H1 (cell line): Measurements from ENCODE around the gene GABRD. TPM values are rescaled to one million over a fixed set of nuclear protein-coding genes. Genes with fewer than 3 reads are reported as not detected.

Experiments
- BRCA1 ChIP-seq: IDR thresholded peaks from 2 replicates; pipeline ENCODE4 v1.6.1; 2012; ENCODE audit warnings: low read depth, low read length, improper control_type of control experiment
- CHD1 ChIP-seq: IDR thresholded peaks from 2 replicates; pipeline ENCODE4 v1.6.1; 2012; ENCODE audit warnings: low read depth, low read length, improper control_type of control experiment
- CHD7 ChIP-seq: fragments of 300-600 bp; sonication (generic); IDR thresholded peaks from 2 replicates; pipeline ENCODE4 v1.7.1; 2012; ENCODE audit warnings: low read length, moderate library complexity, mild to moderate bottlenecking, inconsistent platforms; ENCODE audit not compliant: insufficient replicate concordance
- CTCF ChIP-seq, 3 experiments: IDR thresholded peaks; 1 replicate in 2 of 3; 2 replicates in 1 of 3; pipeline versions ENCODE4 v1.5.1 to v1.6.1; 2011; ENCODE audit warnings: low read length in 3 of 3, mild to moderate bottlenecking in 3 of 3, inconsistent platforms in 2 of 3, low read depth in 1 of 3, moderate library complexity in 1 of 3; ENCODE audit not compliant: insufficient read depth in 1 of 3; ENCODE audit errors: control extremely low read depth in 1 of 3
- GABPA ChIP-seq: IDR thresholded peaks from 2 replicates; pipeline ENCODE4 v1.6.1; 2011; ENCODE audit warnings: mild to moderate bottlenecking, low read length, moderate library complexity, borderline replicate concordance; ENCODE audit not compliant: insufficient read depth
- POLR2A ChIP-seq, 2 experiments: IDR thresholded peaks; 1 replicate in 1 of 2; 2 replicates in 1 of 2; pipeline ENCODE4 v1.6.1; 2011; ENCODE audit warnings: low read depth in 2 of 2, low read length in 2 of 2, mild to moderate bottlenecking in 2 of 2; ENCODE audit errors: control extremely low read depth in 1 of 2
- POLR2AphosphoS5 ChIP-seq: IDR thresholded peaks from 2 replicates; pipeline ENCODE4 v1.6.1; 2011; ENCODE audit warnings: low read depth, low read length
- polyA plus RNA-seq, 7 experiments: library from polyadenylated mRNA; depleted of rRNA in 3 of 7; stranded (reverse) in 5 of 7; unstranded in 2 of 7; fragments of >200 nt in 5 of 7; fragments of 200-250 nt in 2 of 7; gene quantifications; 1 replicate in 5 of 7; 2 replicates in 1 of 7; 4 replicates in 1 of 7; pipeline versions ENCODE4 v1.2.1 to v1.2.3, GENCODE V29; 2011 to 2013; ENCODE audit warnings: missing spikeins in 2 of 7, mixed read lengths in 2 of 7
- total RNA-seq: library from RNA; stranded (reverse); fragmentation: NEBNext Ultra II Directional; extraction: Animal tissue kit (Norgen Biotek cat#: 25700); gene quantifications from 2 replicates; pipeline ENCODE4 v1.2.1, GENCODE V29; 2021

GABRD gene
- total and polyA plus RNA-seq, 2 of the 8 experiments (the other 6 are each of a cell fraction or from before 2014, with no cell fraction given), result 1.8 to 3.0 TPM

- TF ChIP-seq CHD1, result no peak
- no peak for TF ChIP-seq CHD7
- TF ChIP-seq GABPA, result no peak
- no peak for TF ChIP-seq POLR2AphosphoS5
- TF ChIP-seq POLR2A (IDR thresholded peaks at IDR 0.05; ENCODE audit: control extremely low read depth in 1 of 2, low read depth in 2 of 2, low read length in 2 of 2), result no peak
- TF ChIP-seq BRCA1, result no peak
- no peak for TF ChIP-seq CTCF (IDR thresholded peaks at IDR 0.05; ENCODE audit: control extremely low read depth in 1 of 3, insufficient read depth in 1 of 3, low read depth in 1 of 3, low read length in 3 of 3)
Observed at GRCh38 chr1:2070016-2070415, 50.9 kb downstream of the GABRD start (continued).
